Caco-2 (cell line): ENCODE measurements around the gene CRTC2. TPM values are rescaled to one million over a fixed set of nuclear protein-coding genes. Genes with fewer than 3 reads are reported as not detected.
A peak's percentile ranks its signal among the peaks of the same experiment; 100 is the strongest.

Experiments
- BruUV-seq: library from RNA; stranded (reverse); fragments of 400-500 nt; replicated peaks from 2 replicates; lab custom pipeline; 2021; lab: Mats Ljungman, UMichigan
- CTCF ChIA-PET: fragments of 300-600 bp; sonication (Branson Sonifier 250); formaldehyde crosslinking; loops from one replicate; lab custom pipeline; 2022; ENCODE audit warnings: antibody characterized with exemption; lab: Charles Lee
- POLR2A ChIA-PET: fragments of 300-600 bp; sonication (Branson Sonifier 250); formaldehyde crosslinking; loops from one replicate; lab custom pipeline; 2022; ENCODE audit warnings: antibody characterized with exemption; lab: Charles Lee
- DNase-seq, 2 experiments: peaks; one replicate each; pipeline versions ENCODE4 v3.0.0 to v3.0.0-alpha.2; 2020 to 2022
- H3K27me3 ChIP-seq: replicated peaks from 2 replicates; pipeline ENCODE4 v1.6.0; 2011; ENCODE audit warnings: low read length; ENCODE audit not compliant: control insufficient read depth, insufficient read depth
- H3K36me3 ChIP-seq: 2 replicates; pipeline ENCODE4 v1.5.1; 2011; ENCODE audit warnings: low read length; ENCODE audit not compliant: control insufficient read depth, insufficient read depth
- H3K4me1 ChIP-seq: fragments of 250-450 bp; sonication (Bioruptor Pico); 2 replicates; pipeline ENCODE4 v1.5.1; 2020; ENCODE audit warnings: mild to moderate bottlenecking
- H3K4me3 ChIP-seq: 2 replicates; pipeline ENCODE4 v1.5.1; 2011; ENCODE audit warnings: low read depth, mild to moderate bottlenecking, control low read depth, low read length
- H3K9me3 ChIP-seq: fragments of 250-450 bp; sonication (Bioruptor Pico); 2 replicates; pipeline ENCODE4 v1.5.1; 2020; ENCODE audit warnings: mild to moderate bottlenecking, moderate library complexity
- H3K27ac Mint-ChIP-seq: one replicate; pipeline ENCODE4 v1.8.0; 2022; ENCODE audit warnings: mixed read lengths; ENCODE audit not compliant: unreplicated experiment
- H3K27me3 Mint-ChIP-seq: one replicate; pipeline ENCODE4 v1.8.0; 2022; ENCODE audit warnings: mixed read lengths; ENCODE audit not compliant: insufficient read depth, unreplicated experiment
- H3K36me3 Mint-ChIP-seq: one replicate; pipeline ENCODE4 v1.8.0; 2022; ENCODE audit warnings: mild to moderate bottlenecking, mixed read lengths; ENCODE audit not compliant: insufficient read depth, unreplicated experiment
- H3K4me1 Mint-ChIP-seq: one replicate; pipeline ENCODE4 v1.8.0; 2022; ENCODE audit warnings: low read depth, mixed read lengths; ENCODE audit not compliant: unreplicated experiment
- H3K4me3 Mint-ChIP-seq: one replicate; pipeline ENCODE4 v1.8.0; 2022; ENCODE audit warnings: mild to moderate bottlenecking, moderate library complexity, mixed read lengths; ENCODE audit not compliant: unreplicated experiment
- H3K9me3 Mint-ChIP-seq: one replicate; pipeline ENCODE4 v1.8.0; 2022; ENCODE audit warnings: mixed read lengths; ENCODE audit not compliant: unreplicated experiment
- CTCF ChIP-seq, 2 experiments: fragments of 200-600 bp in 1 of 2; IDR thresholded peaks; 1 replicate in 1 of 2; 2 replicates in 1 of 2; pipeline versions ENCODE4 v1.5.1 to v1.8.0; 2011 to 2022; ENCODE audit warnings: antibody characterized with exemption in 1 of 2, control low read depth in 1 of 2, inconsistent platforms in 1 of 2, low read depth in 1 of 2, low read length in 1 of 2, mild to moderate bottlenecking in 1 of 2, moderate library complexity in 1 of 2; ENCODE audit not compliant: insufficient read depth in 1 of 2, severe bottlenecking in 1 of 2, unreplicated experiment in 1 of 2
- intact Hi-C: fragments of 100-400 bp; cut with micrococcal nuclease; formaldehyde crosslinking; loops from one replicate; pipeline ENCODE4 v1.10.0; 2022; ENCODE audit not compliant: unreplicated experiment
- total RNA-seq: library from RNA; stranded (reverse); gene quantifications from 2 replicates; pipeline ENCODE4 v1.2.3, GENCODE V29; 2022

CRTC2 gene
- total RNA-seq, 1 experiment from 2014 or later: 24.4 TPM

- Mint-ChIP-seq H3K4me3 (peak overlapping the region; percentile 81), H3K9me3 (no peaks in the 10 kb centered on the region), H3K4me1 (peaks cover 9% of the 10 kb centered on the region), H3K27me3 (no peaks in the 10 kb centered on the region), H3K36me3 (peaks cover 46% of the 10 kb centered on the region), H3K27ac (peak overlapping the region; percentile 99)
- Histone ChIP-seq H3K36me3 (no peaks in the 10 kb centered on the region), H3K27me3 (no peaks in the 10 kb centered on the region), H3K9me3 (no peaks in the 10 kb centered on the region), H3K4me3 (peak overlapping the region; percentile 47), H3K4me1 (peaks cover 9% of the 10 kb centered on the region; the same call in 1 of the 2 replicates)
- POLR2A ChIA-PET: interaction anchor here (1.4 to 6.3 kb wide), 7 partner anchors 9 to 252 kb away, joined by 4 to 105 read pairs (median 20); partner anchors contain the start of genes CRTC2, DENND4B, GATAD2B and JTB
- BruUV-seq: no TSS peak
- DNase-seq: peak in 1 of 2 experiments; percentile 33
- TF ChIP-seq CTCF (IDR thresholded peaks at IDR 0.05; ENCODE audit: insufficient read depth in 1 of 2, low read depth in 1 of 2, low read length in 1 of 2, severe bottlenecking in 1 of 2, unreplicated experiment in 1 of 2): no peak
- intact Hi-C loops: loop anchor here (1.0 kb wide), 4 partner anchors 9 to 171 kb away; partner anchors contain the start of genes JTB and RAB13
- CTCF ChIA-PET: interaction anchor here (1.0 to 2.5 kb wide), 9 partner anchors 9 to 192 kb away, joined by 3 to 13 read pairs (median 4); partner anchors contain the start of genes DENND4B, JTB, RAB13 and RPS27
Observed at GRCh38 chr1:153968000-153968363, 9.6 kb upstream of the CRTC2 start.

GRCh38 chr1:153967107-153967999 is 8.9 kb upstream of the CRTC2 start, which contains the start of gene CREB3L4:
Gene CREB3L4 (plus strand): TSS chr1:153967902. CDS start chr1:153968526, 624 bp downstream.
- Histone ChIP-seq H3K9me3 (no peaks in the 10 kb centered on the region), H3K27me3 (no peaks in the 10 kb centered on the region), H3K4me1 (peaks cover 9% of the 10 kb centered on the region; the same call in 1 of the 2 replicates), H3K4me3 (peak within 1 kb of the TSS; percentile 47), H3K36me3 (no peaks in the 10 kb centered on the region)
- ChIA-PET CTCF (interaction anchor here (0.7 to 2.5 kb wide), 13 partner anchors 9 to 192 kb away, joined by 3 to 13 read pairs (median 4); partner anchors contain the start of genes CRTC2, DENND4B, JTB and RAB13), POLR2A (interaction anchor here (1.0 to 6.3 kb wide), 10 partner anchors 9 to 1793 kb away, joined by 4 to 105 read pairs (median 10); partner anchors contain the start of genes CRTC2, DENND4B, GATAD2B and JTB)
- peak within 1 kb of the TSS; percentile 99 for H3K27ac Mint-ChIP-seq
- no peaks in the 10 kb centered on the region for H3K27me3 Mint-ChIP-seq
- peak within 1 kb of the TSS; percentile 81 for H3K4me3 Mint-ChIP-seq
- H3K4me1 Mint-ChIP-seq: peaks cover 12% of the 10 kb centered on the region
- H3K9me3 Mint-ChIP-seq: no peaks in the 10 kb centered on the region
- no TSS peak for BruUV-seq
- intact Hi-C loops: loop anchor here (1.0 kb wide), 4 partner anchors 10 to 170 kb away; partner anchors contain the start of genes JTB and RAB13
- TF ChIP-seq CTCF (IDR thresholded peaks at IDR 0.05; ENCODE audit: insufficient read depth in 1 of 2, low read depth in 1 of 2, low read length in 1 of 2, severe bottlenecking in 1 of 2, unreplicated experiment in 1 of 2): peak; percentile 42 to 49
- DNase-seq: peak; percentile 95 to 97
- H3K36me3 Mint-ChIP-seq: peaks cover 47% of the 10 kb centered on the region
